Esophagus (tissue), 2 donors: Measurements from ENCODE around the gene UBASH3A. TPM values are rescaled to one million over a fixed set of nuclear protein-coding genes. Genes with fewer than 3 reads are reported as not detected.

Experiments used
- H3K27ac ChIP-seq, 2 donors: one replicate each; pipeline ENCODE4 v1.5.1; 2013; ENCODE audit warnings: low read depth in 2 of 2, mild to moderate bottlenecking in 2 of 2, inconsistent platforms in 1 of 2, low read length in 1 of 2, moderate library complexity in 1 of 2
- H3K27me3 ChIP-seq, 2 donors: one replicate each; pipeline ENCODE4 v1.6.1; 2013; ENCODE audit warnings: low read length in 2 of 2, control low read depth in 1 of 2, mild to moderate bottlenecking in 1 of 2; ENCODE audit not compliant: insufficient read depth in 2 of 2, control insufficient read depth in 1 of 2
- H3K36me3 ChIP-seq, 2 donors: one replicate each; pipeline ENCODE4 v1.6.1; 2013; ENCODE audit warnings: low read length in 1 of 2; ENCODE audit not compliant: control insufficient read depth in 2 of 2, insufficient read depth in 2 of 2
- H3K4me1 ChIP-seq, 2 donors: one replicate each; pipeline ENCODE4 v1.6.1; 2013; ENCODE audit warnings: low read length in 1 of 2; ENCODE audit not compliant: control insufficient read depth in 2 of 2, insufficient read depth in 2 of 2
- H3K4me3 ChIP-seq, 2 donors: one replicate each; pipeline ENCODE4 v1.5.1; 2013; ENCODE audit warnings: low read length in 2 of 2, mild to moderate bottlenecking in 2 of 2, low read depth in 1 of 2, moderate library complexity in 1 of 2
- H3K9me3 ChIP-seq, 2 donors: one replicate each; pipeline ENCODE4 v1.6.1; 2013; ENCODE audit warnings: mild to moderate bottlenecking in 2 of 2, low read depth in 1 of 2, low read length in 1 of 2, moderate library complexity in 1 of 2; ENCODE audit not compliant: control insufficient read depth in 2 of 2, insufficient read depth in 1 of 2
- WGBS, 2 donors: extraction: QIAGEN DNeasy Blood & Tissue Kit; methylation state at CpG; one replicate each; pipeline ENCODE4 v1.1.7; 2013; 5-methylcytosine and 5-hydroxymethylcytosine counted together
- polyA plus RNA-seq, 2 donors: library from polyadenylated mRNA; stranded (reverse); fragments of 200-250 nt; gene quantifications; one replicate each; pipeline ENCODE4 v1.2.3, GENCODE V29; 2013
- donor health status: healthy with polysubstance abuse.
- donor health status: Bipolar disorder and iron deficiency.

UBASH3A gene
- polyA plus RNA-seq = under 1 TPM; 0.46 to 0.59 TPM

- H3K36me3 ChIP-seq = no peaks in the 10 kb centered on the region
- peak within 1 kb of the TSS in 1 of 2 donors; percentile 18 for H3K4me3 ChIP-seq
- H3K9me3 ChIP-seq = no peaks in the 10 kb centered on the region
- H3K4me1 ChIP-seq = peaks cover 0 to 2% of the 10 kb centered on the region in 2 donors
- WGBS, 2 donors = 65 to 78% methylated on average over 21 of the region's 21 CpGs
- H3K27me3 ChIP-seq = no peaks in the 10 kb centered on the region
- peak within 1 kb of the TSS in 1 of 2 donors; percentile 28 for H3K27ac ChIP-seq
These were observed at the start of gene UBASH3A for GRCh38 chr21:42403611-42404231. Gene UBASH3A, plus strand, starts transcription at chr21:42403902. Its CDS starts 44 bp downstream, at chr21:42403946.

DNA sequence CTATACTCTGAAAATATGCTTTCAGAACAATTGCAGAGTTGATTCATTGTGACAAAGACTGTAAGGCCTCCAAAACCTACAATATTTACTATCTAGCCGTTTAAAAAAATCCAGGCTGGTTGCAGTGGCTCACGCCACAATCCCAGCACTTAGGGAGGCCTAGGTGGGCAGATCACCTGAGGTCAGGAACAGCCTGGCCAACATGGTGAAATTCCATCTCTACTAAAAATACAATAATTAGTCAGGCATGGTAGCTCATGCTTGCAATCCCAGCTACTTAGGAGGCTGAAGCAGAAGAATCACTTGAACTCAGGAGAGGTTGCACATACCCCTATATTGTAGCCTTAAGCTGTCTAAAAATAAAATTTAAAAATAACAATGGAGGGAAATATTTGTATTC lies 47.7 kb upstream of the UBASH3A start:
- Histone ChIP-seq H3K9me3 (peaks cover 0 to 27% of the 10 kb centered on the region in 2 donors), H3K36me3 (no peaks in the 10 kb centered on the region), H3K4me3 (no peak overlapping the region), H3K4me1 (no peaks in the 10 kb centered on the region), H3K27ac (no peak overlapping the region), H3K27me3 (peaks cover 0 to 2% of the 10 kb centered on the region in 2 donors)
- 85 to 89% methylated on average over 2 of the region's 2 CpGs for WGBS, 2 donors

DNA sequence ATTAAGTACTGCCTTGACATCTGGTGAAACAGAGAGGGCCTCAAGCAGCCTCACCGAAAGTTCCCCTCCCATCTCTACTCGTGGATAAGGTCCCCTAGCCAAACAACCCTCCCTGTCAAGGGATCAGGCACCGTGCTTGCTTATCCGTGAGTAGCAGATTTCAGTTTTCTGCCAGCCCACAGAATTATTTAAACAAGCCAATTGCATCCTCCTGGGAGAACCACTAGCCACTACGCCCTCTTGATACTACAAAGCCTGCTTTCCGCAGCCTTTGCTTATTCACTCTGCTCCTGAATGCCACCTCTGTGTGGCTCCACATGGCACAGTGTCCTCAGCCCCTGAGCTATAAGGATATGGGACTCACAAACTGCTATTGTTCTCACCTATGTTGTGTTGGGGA lies 47.1 kb upstream of the UBASH3A start:
- H3K4me1 ChIP-seq = no peaks in the 10 kb centered on the region
- H3K27ac ChIP-seq = no peak overlapping the region
- H3K4me3 ChIP-seq = no peak overlapping the region
- WGBS, 2 donors = 43 to 59% methylated on average over 6 of the region's 6 CpGs
- H3K27me3 ChIP-seq = peaks cover 0 to 2% of the 10 kb centered on the region in 2 donors
- no peaks in the 10 kb centered on the region for H3K36me3 ChIP-seq
- H3K9me3 ChIP-seq = peaks cover 0 to 27% of the 10 kb centered on the region in 2 donors

GRCh38 chr21:42357307-42357706 lies 46.4 kb upstream of the UBASH3A start:
- 51 to 54% methylated on average over 3 of the region's 3 CpGs for WGBS, 2 donors
- H3K27ac ChIP-seq = no peak overlapping the region

DNA sequence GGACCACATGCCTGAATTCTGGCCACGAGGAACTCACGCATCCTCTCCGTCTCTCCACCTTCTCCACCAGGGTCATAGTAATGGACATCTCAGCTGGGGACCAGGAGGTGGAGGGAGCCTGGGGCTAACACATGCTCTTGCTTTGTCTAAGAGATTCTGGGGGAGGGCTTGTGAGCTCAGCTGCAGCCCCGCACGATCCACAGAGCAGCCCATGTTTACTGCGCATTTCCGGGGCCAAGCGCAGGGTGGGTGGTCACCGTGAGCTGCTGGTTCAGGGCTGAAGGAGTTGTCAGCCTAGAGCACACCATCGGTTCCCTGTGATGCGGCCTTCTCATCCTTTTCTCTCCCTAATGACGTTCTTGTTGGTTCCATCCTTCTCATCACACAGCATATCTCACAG lies 45.4 kb upstream of the UBASH3A start:
- peaks cover 0 to 24% of the 10 kb centered on the region in 2 donors for H3K9me3 ChIP-seq
- no peaks in the 10 kb centered on the region for H3K4me1 ChIP-seq
- H3K27ac ChIP-seq = no peak overlapping the region
- peaks cover 0 to 2% of the 10 kb centered on the region in 2 donors for H3K27me3 ChIP-seq
- H3K4me3 ChIP-seq = no peak overlapping the region
- 92 to 93% methylated on average over 12 of the region's 12 CpGs for WGBS, 2 donors
- no peaks in the 10 kb centered on the region for H3K36me3 ChIP-seq

More at GRCh38 chr21:42357307-42357706, 46.4 kb upstream of the UBASH3A start:
- no peak overlapping the region for H3K4me3 ChIP-seq
- no peaks in the 10 kb centered on the region for H3K4me1 ChIP-seq
- peaks cover 0 to 2% of the 10 kb centered on the region in 2 donors for H3K27me3 ChIP-seq
- no peaks in the 10 kb centered on the region for H3K36me3 ChIP-seq
- H3K9me3 ChIP-seq = peaks cover 0 to 27% of the 10 kb centered on the region in 2 donors

GRCh38 chr21:42358937-42359336 lies 44.8 kb upstream of the UBASH3A start:
- WGBS, 2 donors = 84 to 87% methylated on average over 13 of the region's 13 CpGs
- H3K36me3 ChIP-seq = no peaks in the 10 kb centered on the region
- peaks cover 0 to 1% of the 10 kb centered on the region in 2 donors for H3K27me3 ChIP-seq

GRCh38 chr21:42360317-42360716 lies 43.4 kb upstream of the UBASH3A start:
- Histone ChIP-seq H3K4me3 (no peak overlapping the region), H3K27me3 (no peaks in the 10 kb centered on the region), H3K4me1 (no peaks in the 10 kb centered on the region), H3K27ac (no peak overlapping the region), H3K9me3 (peaks cover 0 to 20% of the 10 kb centered on the region in 2 donors), H3K36me3 (no peaks in the 10 kb centered on the region)
- 73 to 77% methylated on average over 2 of the region's 2 CpGs for WGBS, 2 donors

More at GRCh38 chr21:42358937-42359336, 44.8 kb upstream of the UBASH3A start:
- Histone ChIP-seq H3K4me3 (no peak overlapping the region), H3K4me1 (no peaks in the 10 kb centered on the region), H3K27ac (no peak overlapping the region), H3K9me3 (peaks cover 0 to 20% of the 10 kb centered on the region in 2 donors)

DNA sequence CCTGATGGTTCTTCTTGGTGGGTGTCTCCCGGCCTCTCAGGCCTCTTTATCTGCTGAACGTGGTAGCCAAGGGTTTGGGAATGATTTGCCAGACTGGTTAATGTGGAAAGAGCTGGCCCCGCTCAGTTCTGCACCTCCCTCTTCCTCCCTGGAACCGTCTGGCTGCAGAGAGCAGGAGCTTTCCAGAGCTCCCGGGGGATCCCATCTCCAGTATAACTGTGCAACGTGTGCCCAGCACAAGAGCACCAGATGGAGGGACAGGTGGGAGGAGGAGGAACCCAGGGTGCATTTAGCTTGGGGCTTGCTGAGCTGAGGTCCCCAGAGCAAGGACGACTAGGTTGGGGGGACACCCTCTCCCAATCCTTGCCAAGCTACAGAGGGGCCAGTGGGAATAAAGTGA lies 42.4 kb upstream of the UBASH3A start:
- Histone ChIP-seq H3K27ac (no peak overlapping the region), H3K36me3 (no peaks in the 10 kb centered on the region), H3K27me3 (no peaks in the 10 kb centered on the region), H3K4me3 (no peak overlapping the region), H3K9me3 (peaks cover 0 to 20% of the 10 kb centered on the region in 2 donors), H3K4me1 (no peaks in the 10 kb centered on the region)
- WGBS, 2 donors = 50 to 52% methylated on average over 7 of the region's 7 CpGs

- Histone ChIP-seq H3K27me3 (no peaks in the 10 kb centered on the region), H3K4me3 (no peak overlapping the region), H3K27ac (no peak overlapping the region), H3K9me3 (peaks cover 0 to 13% of the 10 kb centered on the region in 2 donors), H3K36me3 (no peaks in the 10 kb centered on the region), H3K4me1 (no peaks in the 10 kb centered on the region)
- 71 to 79% methylated on average over 12 of the region's 12 CpGs for WGBS, 2 donors
These were observed 41.5 kb upstream of the UBASH3A start for GRCh38 chr21:42362198-42362597.

DNA sequence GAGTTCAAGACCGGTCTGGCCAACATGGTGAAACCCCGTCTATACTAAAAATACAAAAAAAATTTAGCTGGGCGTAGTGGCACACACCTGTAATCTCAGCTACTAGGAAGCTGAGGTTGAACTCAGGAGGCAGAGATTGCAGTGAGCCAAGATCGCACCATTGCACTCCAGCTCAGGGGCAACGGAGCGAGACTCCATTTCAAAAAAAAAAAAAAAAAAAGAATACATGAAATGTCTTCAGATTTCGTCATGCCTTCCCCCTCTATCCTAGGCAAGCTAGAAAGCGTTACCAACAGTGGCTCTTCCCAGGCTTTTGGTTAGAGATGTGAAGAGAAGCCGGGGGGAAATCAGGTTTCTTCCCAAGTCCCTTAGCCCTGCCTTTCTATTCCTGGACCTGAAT lies 41.0 kb upstream of the UBASH3A start:
- H3K36me3 ChIP-seq = no peaks in the 10 kb centered on the region
- no peak overlapping the region for H3K4me3 ChIP-seq
- H3K4me1 ChIP-seq = no peaks in the 10 kb centered on the region
- no peak overlapping the region for H3K27ac ChIP-seq
- 61 to 71% methylated on average over 9 of the region's 9 CpGs for WGBS, 2 donors
- no peaks in the 10 kb centered on the region for H3K27me3 ChIP-seq
- H3K9me3 ChIP-seq = peaks cover 0 to 12% of the 10 kb centered on the region in 2 donors
